Activated CD8-positive, alpha-beta memory T cell treated with anti-CD3 and anti-CD28 coated beads for 4 hours (primary cell): ENCODE data around the gene ATG7.

Experiments used
- DNase-seq, 2 donors: peaks; one replicate each; pipeline ENCODE4 v3.0.0-alpha.2; 2020; ENCODE audit warnings: low read depth in 2 of 2

The ATG7 gene

GRCh38 chr3:11552289-11553264 lies 280.4 kb downstream of the ATG7 start:
- DNase-seq: no peak

- DNase-seq: no peak
Observed at GRCh38 chr3:11553436-11554235, 281.4 kb downstream of the ATG7 start.

- DNase-seq: no peak
Observed at GRCh38 chr3:11554236-11554610, 282.0 kb downstream of the ATG7 start.

GRCh38 chr3:11554666-11555065 lies 282.5 kb downstream of the ATG7 start:
- no peak for DNase-seq

- DNase-seq: no peak
Observed at GRCh38 chr3:11555211-11555782, 283.1 kb downstream of the ATG7 start.

DNA sequence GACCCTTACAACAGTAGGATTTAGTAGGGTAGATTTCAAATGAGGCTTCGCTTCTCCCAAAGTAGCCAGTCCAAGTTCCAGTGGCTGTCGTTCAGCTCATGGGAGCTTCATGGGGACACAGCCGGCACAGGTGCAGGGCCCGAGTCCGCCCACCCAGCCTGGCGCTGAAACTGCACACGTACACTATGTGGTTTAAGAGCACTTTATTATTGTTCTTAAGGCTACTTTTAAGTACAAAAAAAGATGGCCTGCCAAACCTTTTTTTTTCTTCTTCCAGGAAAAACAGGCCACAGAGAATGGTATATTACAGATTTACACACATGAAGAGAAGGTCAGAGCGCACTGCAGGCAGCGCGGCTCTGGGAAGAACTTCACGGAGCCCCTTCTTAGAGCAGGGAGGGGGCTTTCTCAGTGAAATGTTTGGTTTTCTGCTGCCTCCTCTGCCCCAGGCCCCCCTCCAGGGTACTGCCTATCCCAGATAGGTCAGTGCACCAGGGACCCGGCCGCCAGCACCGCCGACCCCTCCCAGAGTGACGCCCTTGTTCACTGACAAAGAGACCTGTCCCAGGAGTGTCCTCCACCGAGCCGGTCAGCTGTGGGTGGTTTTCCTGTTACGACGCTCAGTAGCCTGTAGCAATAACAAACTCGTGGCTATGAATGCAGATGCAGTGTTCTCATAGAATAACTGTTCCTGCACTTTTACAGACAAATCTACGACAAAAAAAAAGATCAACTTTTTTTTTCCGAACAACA lies 283.9 kb downstream of the ATG7 start:
- DNase-seq: no peak

DNA sequence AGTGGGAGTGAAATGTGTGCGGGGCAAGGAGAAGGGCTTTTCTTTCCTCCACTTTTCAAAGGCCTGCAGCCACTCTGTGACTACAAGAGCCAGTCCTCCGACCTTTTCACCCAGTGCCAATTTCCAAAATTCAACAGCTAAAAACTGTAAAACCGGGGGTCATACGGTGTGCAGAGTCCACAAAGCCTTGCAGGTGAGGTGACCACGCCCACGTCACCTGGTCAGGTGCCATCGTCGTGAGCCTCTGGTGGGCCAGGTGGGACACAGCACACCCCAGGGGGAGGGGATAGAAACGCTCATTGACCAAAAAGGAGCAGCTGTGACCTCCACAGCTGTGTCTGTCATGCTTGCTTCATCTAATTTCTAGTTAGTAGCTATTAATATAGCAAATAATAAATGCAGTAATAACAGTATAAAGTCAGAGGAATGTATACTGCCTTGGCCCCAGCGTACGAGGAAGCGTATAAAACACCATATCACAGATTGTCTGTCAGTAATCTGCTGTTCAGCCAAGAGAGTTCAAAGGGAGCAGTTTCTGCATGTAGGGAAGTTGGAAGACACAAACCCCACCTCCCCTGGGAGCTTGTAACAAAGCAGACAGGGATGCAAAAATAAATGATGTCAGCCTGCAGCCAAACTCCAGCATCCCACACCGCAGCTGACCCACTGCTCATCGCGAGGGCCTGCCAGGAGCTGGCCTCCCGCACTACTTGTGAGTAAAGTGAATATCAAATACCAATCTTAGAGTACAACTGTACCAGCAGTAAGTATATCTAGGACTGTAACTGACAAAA lies 284.9 kb downstream of the ATG7 start:
- DNase-seq: no peak

- no peak for DNase-seq
Observed at GRCh38 chr3:11558002-11558401, 285.8 kb downstream of the ATG7 start.

DNA sequence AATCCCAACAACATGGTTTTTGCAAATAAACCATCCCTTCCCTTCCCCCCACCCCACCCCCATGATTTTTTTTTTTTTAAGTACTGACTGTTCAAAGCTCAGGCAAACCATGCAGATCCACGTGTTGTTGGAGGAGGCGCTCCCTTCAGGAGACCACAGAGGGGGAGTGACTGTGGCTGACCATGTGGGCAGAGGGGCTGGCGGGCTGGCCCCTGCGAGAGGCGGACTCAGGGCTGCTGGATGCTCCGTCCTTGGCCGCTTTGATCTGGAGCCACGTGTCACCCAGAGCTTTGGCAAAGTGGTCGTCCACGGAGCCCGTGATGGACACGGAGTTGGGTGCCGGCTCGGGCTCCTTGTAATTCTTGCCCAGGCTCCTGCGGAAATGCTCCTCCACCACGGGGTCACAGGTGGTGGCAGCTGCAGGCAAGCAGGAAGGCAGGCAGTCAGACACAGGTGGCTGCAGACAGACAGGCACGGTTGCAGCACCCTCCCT lies 286.3 kb downstream of the ATG7 start:
- DNase-seq: no peak

- DNase-seq: no peak
Observed at GRCh38 chr3:11558918-11559815, 287.0 kb downstream of the ATG7 start.

- DNase-seq: no peak
Observed at GRCh38 chr3:11559816-11560633, 287.8 kb downstream of the ATG7 start.

DNA sequence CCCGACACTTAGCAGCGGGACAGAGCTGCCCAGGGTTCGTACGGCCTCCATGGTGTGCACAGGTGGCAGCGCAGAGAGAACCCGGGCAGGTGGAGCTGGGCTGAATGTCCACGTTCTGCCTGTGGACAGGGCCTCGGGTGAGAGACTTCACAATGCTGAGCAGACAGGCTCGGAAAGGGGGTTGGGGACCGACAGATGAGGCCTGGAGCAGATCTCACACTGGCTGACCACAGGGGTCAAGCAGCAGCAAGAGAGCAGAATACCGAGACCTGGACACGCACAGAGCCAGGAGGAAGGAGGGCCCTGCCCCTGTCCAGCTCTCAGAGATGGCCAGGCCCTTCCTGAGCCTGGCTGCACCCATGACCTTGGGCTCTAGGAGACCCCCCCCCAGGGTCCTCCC lies 288.5 kb downstream of the ATG7 start:
- DNase-seq: no peak

DNA sequence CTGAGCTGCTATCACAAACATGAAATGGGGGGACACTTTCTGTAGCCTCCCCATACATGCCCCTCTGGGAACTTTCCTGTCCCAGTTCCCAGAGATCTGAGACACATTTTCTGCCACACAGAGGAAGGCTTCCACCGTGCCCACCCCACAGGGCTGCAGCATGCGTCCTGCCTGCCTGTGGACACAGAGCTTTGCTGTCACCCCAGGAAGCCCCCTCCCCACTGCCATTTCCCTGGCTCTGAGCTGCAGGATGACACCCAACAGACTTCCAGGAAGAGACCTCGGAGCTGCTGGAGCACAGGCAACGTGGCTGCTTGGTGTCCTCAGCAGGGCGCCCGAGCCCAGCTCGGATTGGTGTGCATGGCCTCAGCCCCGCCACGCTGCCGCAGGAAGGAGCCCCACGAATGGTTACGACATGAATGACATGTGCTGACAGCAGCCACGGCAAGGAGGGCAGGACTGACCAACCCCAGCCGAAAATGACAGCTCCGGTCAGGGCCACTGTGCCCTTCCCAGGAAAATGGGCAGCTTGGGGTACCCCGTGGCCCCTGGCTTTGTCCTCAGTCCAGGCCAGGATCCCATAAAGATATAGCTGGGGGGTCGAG lies 290.2 kb downstream of the ATG7 start:
- DNase-seq: no peak

DNA sequence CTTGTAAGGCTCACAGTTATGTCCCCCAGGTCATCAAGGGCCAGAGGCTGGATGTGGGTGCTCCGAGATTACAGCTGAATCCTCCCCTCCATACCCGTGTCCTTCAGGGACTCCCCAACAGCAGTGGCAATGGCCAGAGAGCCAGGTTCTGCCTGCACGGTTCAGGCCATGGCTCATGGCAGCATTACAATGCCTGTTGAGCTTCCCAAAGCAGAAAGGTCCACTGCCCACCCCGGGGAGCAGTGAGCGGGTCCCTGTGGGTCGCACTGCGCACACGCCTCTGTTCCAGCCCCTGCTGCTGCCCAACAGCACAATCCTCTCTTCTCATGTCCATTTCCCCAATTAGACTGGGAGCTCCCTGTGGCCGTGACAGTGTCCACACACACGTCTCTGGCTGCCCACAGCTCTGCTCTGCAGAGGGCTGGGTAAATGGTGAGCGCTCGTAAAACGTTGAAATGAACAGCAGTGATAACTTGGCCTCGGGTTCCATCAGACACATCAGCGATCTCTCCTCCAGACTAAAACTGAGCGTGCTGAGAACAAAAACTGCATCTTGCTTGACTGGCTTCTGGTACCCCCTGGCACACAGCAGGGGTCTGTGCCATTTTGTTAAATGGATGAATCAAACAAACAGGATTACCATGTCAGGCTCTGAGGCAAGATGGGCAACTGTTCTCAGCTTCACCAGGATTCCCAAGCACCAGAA lies 291.1 kb downstream of the ATG7 start:
- no peak for DNase-seq

DNA sequence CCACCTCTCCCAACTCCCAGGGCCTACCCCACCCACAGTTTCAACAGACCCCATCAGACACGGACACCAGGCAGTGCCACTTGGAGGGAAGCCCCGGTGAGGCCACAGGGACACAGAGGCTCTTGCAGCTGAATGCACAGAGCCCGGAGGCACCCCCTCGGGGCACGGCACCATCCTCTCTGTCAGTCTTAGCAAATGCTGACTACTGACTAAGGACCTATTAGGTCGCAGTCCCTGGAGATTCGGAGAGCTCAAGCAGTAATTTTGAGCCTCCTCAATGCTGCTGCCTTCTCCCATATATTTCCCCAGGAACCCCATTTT lies 291.6 kb downstream of the ATG7 start:
- no peak for DNase-seq

DNA sequence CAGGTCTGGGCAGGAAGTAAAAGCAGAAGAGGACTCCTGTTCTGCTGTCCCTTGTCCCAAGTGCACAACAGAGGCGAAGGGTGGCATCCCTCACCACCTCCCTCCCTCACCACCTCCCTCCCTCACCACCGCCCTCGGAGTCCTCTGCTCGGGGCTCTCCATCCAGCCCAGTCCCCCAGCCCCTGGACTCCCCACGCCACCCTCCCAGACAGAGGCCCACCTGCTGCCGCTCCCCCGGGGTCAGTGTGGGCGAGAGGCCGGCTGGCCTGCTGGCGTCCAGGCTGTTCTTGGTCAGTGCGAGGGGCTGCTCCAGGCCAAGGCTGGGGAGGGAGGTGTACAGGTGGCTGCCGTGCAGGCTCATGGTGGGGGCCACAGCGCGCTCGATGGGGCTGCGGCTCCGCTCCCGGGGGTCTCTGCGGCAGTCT lies 292.4 kb downstream of the ATG7 start:
- DNase-seq: no peak

- no peak for DNase-seq
Observed at GRCh38 chr3:11565072-11565471, 292.9 kb downstream of the ATG7 start.

GRCh38 chr3:11565492-11565891 lies 293.3 kb downstream of the ATG7 start:
- no peak for DNase-seq
